Right cardiac atrium (tissue), 5 donors: ENCODE measurements around the gene RSPH3. TPM values are rescaled to one million over a fixed set of nuclear protein-coding genes. Genes with fewer than 3 reads are reported as not detected.

ENCODE experiments used
- ATAC-seq, 2 donors: fragments of 200-7000 bp; cut with Tn5 transposase; one replicate each; pipeline versions ENCODE4 v1.8.0 to v1.9.1; 2020; ENCODE audit warnings: moderate library complexity in 2 of 2, mild to moderate bottlenecking in 1 of 2
- DNase-seq, 3 donors: peaks; one replicate each; pipeline ENCODE4 v3.0.0-alpha.2; 2020
- H3K27ac ChIP-seq: one replicate; pipeline ENCODE4 v1.5.1; 2013; ENCODE audit warnings: mild to moderate bottlenecking, low read length, control low read depth, moderate library complexity
- H3K27me3 ChIP-seq: one replicate; pipeline ENCODE4 v1.6.1; 2013; ENCODE audit not compliant: control insufficient read depth, insufficient read depth
- H3K4me1 ChIP-seq: one replicate; pipeline ENCODE4 v1.6.1; 2013; ENCODE audit warnings: low read length; ENCODE audit not compliant: control insufficient read depth, insufficient read depth
- H3K4me3 ChIP-seq: one replicate; pipeline ENCODE4 v1.5.1; 2013; ENCODE audit warnings: low read length, control low read depth
- H3K9me3 ChIP-seq: one replicate; pipeline ENCODE4 v1.6.1; 2013; ENCODE audit warnings: low read length; ENCODE audit not compliant: control insufficient read depth
- WGBS: extraction: QIAGEN DNeasy Blood & Tissue Kit; methylation state at CpG from one replicate; pipeline ENCODE4 v1.1.7; 2013; 5-methylcytosine and 5-hydroxymethylcytosine counted together
- intact Hi-C, 4 donors: fragments of 100-400 bp; cut with DNase I; formaldehyde crosslinking; loops; one replicate each; pipeline versions ENCODE4 v1.11.0 to v1.14.0; 2022 to 2023
- long read RNA-seq, 4 donors: library from polyadenylated mRNA; unstranded; transcript quantifications; one replicate each; pipeline ENCODE4 v2.0.0, GENCODE V29; 2020 to 2021
- polyA plus RNA-seq: library from polyadenylated mRNA; stranded (reverse); fragments of 200-250 nt; gene quantifications from one replicate; pipeline ENCODE4 v1.2.3, GENCODE V29; 2013
- total RNA-seq, 4 donors: library from RNA; stranded (reverse); fragmentation: NEBNext Ultra II Directional; extraction: Animal tissue kit (Norgen Biotek cat#: 25700); gene quantifications; one replicate each; pipeline ENCODE4 v1.2.1, GENCODE V29; 2021
- donor health status: healthy with polysubstance abuse.
- donor health status: DM: no; HTN: yes; CAD: no.
- donor health status: DM: no; HTN: no; CAD: no.
- donor health status: DM: no; HTN: yes; CAD: no; lungs with severe emphysema.
- donor health status: DM: yes; HTN: yes; CAD: no.

RSPH3 gene
- total RNA-seq (10 to 100 TPM in 3 of 4 donors, 1 to 10 TPM in 1; 9.6 to 12.1 (median 11.2) TPM), polyA plus RNA-seq (4.5 TPM)
- long read RNA-seq, donor 1, full-length matches to known transcripts, result 8 of 22 reads
- long read RNA-seq, donor 1, partial matches to known transcripts, result 1 of 22 reads
- long read RNA-seq, donor 1, other reads (novel, unspliced or antisense), result 13 of 22 reads
- long read RNA-seq, donor 2, full-length matches to known transcripts, result 2 of 4 reads
- long read RNA-seq, donor 2, partial matches to known transcripts, result 1 of 4 reads
- long read RNA-seq, donor 2, other reads (novel, unspliced or antisense), result 1 of 4 reads
- long read RNA-seq, donor 3, full-length matches to known transcripts, result 35 of 49 reads
- long read RNA-seq, donor 3, partial matches to known transcripts, result 4 of 49 reads
- long read RNA-seq, donor 3, other reads (novel, unspliced or antisense), result 10 of 49 reads
- long read RNA-seq, donor 4, full-length matches to known transcripts, result 2 of 3 reads
- long read RNA-seq, donor 4, partial matches to known transcripts, result 0 of 3 reads
- long read RNA-seq, donor 4, other reads (novel, unspliced or antisense), result 1 of 3 reads

- whole genome bisulfite sequencing, result under 1% methylated on average over 50 of the region's 50 CpGs
- H3K9me3 ChIP-seq, result no peaks in the 10 kb centered on the region
These were observed at the start of gene RSPH3 for GRCh38 chr6:158999666-159000403. Gene RSPH3, minus strand, starts transcription at chr6:159000202. Its CDS starts 652 bp downstream, at chr6:158999550.

GRCh38 chr6:159047891-159048685 is 48.1 kb upstream of the RSPH3 start:
- WGBS, result 55% methylated on average over 10 of the region's 10 CpGs
- H3K4me3 ChIP-seq, result no peak overlapping the region
- intact Hi-C loops, result loop anchor here (5.0 to 10.0 kb wide), 3 partner anchors 54 to 87 kb away; no protein-coding TSS in a partner anchor
- H3K27me3 ChIP-seq, result no peaks in the 10 kb centered on the region
- H3K27ac ChIP-seq, result no peak overlapping the region
- no peaks in the 10 kb centered on the region for H3K9me3 ChIP-seq
- DNase-seq (no peak), ATAC-seq (no peak)
- no peaks in the 10 kb centered on the region for H3K4me1 ChIP-seq

More at GRCh38 chr6:158999666-159000403, at the start of gene RSPH3:
- H3K4me3 ChIP-seq, result peak within 1 kb of the TSS; percentile 51
- ATAC-seq (peak; percentile 97), DNase-seq (peak; percentile 93 to 97 (median 97))
- intact Hi-C loops, result loop anchor here in 2 of 4 donors (2.0 to 10.0 kb wide), 2 partner anchors 17 to 105 kb away; no protein-coding TSS in a partner anchor
- no peaks in the 10 kb centered on the region for H3K4me1 ChIP-seq
- H3K27ac ChIP-seq, result peak within 1 kb of the TSS; percentile 71
- no peaks in the 10 kb centered on the region for H3K27me3 ChIP-seq

- no peak for ATAC-seq
- Histone ChIP-seq H3K4me3 (no peak overlapping the region), H3K27ac (no peak overlapping the region), H3K27me3 (no peaks in the 10 kb centered on the region), H3K9me3 (no peaks in the 10 kb centered on the region), H3K4me1 (no peaks in the 10 kb centered on the region)
- WGBS, result 75% methylated on average over 7 of the region's 7 CpGs
- no peak for DNase-seq
- intact Hi-C loops, result loop anchor here (5.0 to 10.0 kb wide), 3 partner anchors 56 to 89 kb away; no protein-coding TSS in a partner anchor
These were observed 45.8 kb upstream of the RSPH3 start for GRCh38 chr6:159045801-159046200.

GRCh38 chr6:159044899-159045727 is 45.1 kb upstream of the RSPH3 start, which contains the start of gene TAGAP:
Gene TAGAP, minus strand, starts transcription at chr6:159044991. Its CDS starts 845 bp downstream, at chr6:159044146.
- DNase-seq, result peak; percentile 48 to 87 (median 80)
- Histone ChIP-seq H3K9me3 (no peaks in the 10 kb centered on the region), H3K27me3 (no peaks in the 10 kb centered on the region), H3K27ac (no peak within 1 kb of the TSS), H3K4me1 (no peaks in the 10 kb centered on the region), H3K4me3 (peak within 1 kb of the TSS; percentile 48)
- ATAC-seq, result peak; percentile 78 to 80
- 35% methylated on average over 15 of the region's 15 CpGs for WGBS
- intact Hi-C loops, result loop anchor here (5.0 to 10.0 kb wide), 3 partner anchors 57 to 90 kb away; no protein-coding TSS in a partner anchor

- Histone ChIP-seq H3K27me3 (no peaks in the 10 kb centered on the region), H3K9me3 (no peaks in the 10 kb centered on the region), H3K4me3 (peak overlapping the region; percentile 48), H3K4me1 (no peaks in the 10 kb centered on the region), H3K27ac (no peak overlapping the region)
- 73% methylated on average over 7 of the region's 7 CpGs for WGBS
- ATAC-seq (no peak), DNase-seq (no peak)
- intact Hi-C loops, result loop anchor here (2.0 to 10.0 kb wide), 3 partner anchors 61 to 91 kb away; no protein-coding TSS in a partner anchor
These were observed 43.9 kb upstream of the RSPH3 start for GRCh38 chr6:159043947-159044346.

GRCh38 chr6:159043251-159043650 is 43.2 kb upstream of the RSPH3 start:
- Histone ChIP-seq H3K27me3 (no peaks in the 10 kb centered on the region), H3K4me3 (peak overlapping the region; percentile 35), H3K27ac (no peak overlapping the region), H3K4me1 (no peaks in the 10 kb centered on the region), H3K9me3 (no peaks in the 10 kb centered on the region)
- DNase-seq (no peak), ATAC-seq (no peak)
- 65% methylated on average over 6 of the region's 6 CpGs for WGBS
- intact Hi-C loops, result loop anchor here (2.0 to 10.0 kb wide), 3 partner anchors 62 to 92 kb away; no protein-coding TSS in a partner anchor

- Histone ChIP-seq H3K4me1 (no peaks in the 10 kb centered on the region), H3K27ac (no peak overlapping the region), H3K4me3 (peak overlapping the region; percentile 35)
These were observed 42.8 kb upstream of the RSPH3 start for GRCh38 chr6:159042826-159043181.

GRCh38 chr6:159042003-159042825 is 42.2 kb upstream of the RSPH3 start:
- 50% methylated on average over 14 of the region's 14 CpGs for WGBS
- Histone ChIP-seq H3K9me3 (no peaks in the 10 kb centered on the region), H3K4me1 (no peaks in the 10 kb centered on the region), H3K4me3 (peak overlapping the region; percentile 35), H3K27me3 (no peaks in the 10 kb centered on the region), H3K27ac (no peak overlapping the region)
- peak; percentile 77 to 82 for ATAC-seq
- peak in 2 of 3 donors; percentile 36 to 59 for DNase-seq
- intact Hi-C loops, result loop anchor here (2.0 to 10.0 kb wide), 3 partner anchors 63 to 93 kb away; no protein-coding TSS in a partner anchor

More at GRCh38 chr6:159042826-159043181, 42.8 kb upstream of the RSPH3 start:
- DNase-seq (no peak), ATAC-seq (no peak)
- intact Hi-C loops, result loop anchor here (2.0 to 10.0 kb wide), 3 partner anchors 62 to 92 kb away; no protein-coding TSS in a partner anchor
- Histone ChIP-seq H3K9me3 (no peaks in the 10 kb centered on the region), H3K27me3 (no peaks in the 10 kb centered on the region)
- 20% methylated on average over 5 of the region's 5 CpGs for WGBS

- Histone ChIP-seq H3K9me3 (no peaks in the 10 kb centered on the region), H3K27ac (no peak overlapping the region), H3K4me3 (no peak overlapping the region), H3K27me3 (no peaks in the 10 kb centered on the region), H3K4me1 (no peaks in the 10 kb centered on the region)
- WGBS, result 92% methylated on average over 7 of the region's 7 CpGs
- ATAC-seq, result no peak
- intact Hi-C loops, result loop anchor here in 3 of 4 donors (10.0 kb wide), 2 partner anchors 64 to 94 kb away; no protein-coding TSS in a partner anchor
- DNase-seq, result no peak
These were observed 41.2 kb upstream of the RSPH3 start for GRCh38 chr6:159041181-159041580.
